ENCODE results near the gene SSH3. TPM values are rescaled to one million over a fixed set of nuclear protein-coding genes. Genes with fewer than 3 reads are reported as not detected.

SSH3 gene
- total RNA-seq, 2 experiments from 2014 or later: 15.4 to 19.0 TPM

- peaks cover 74% of the 10 kb centered on the region for H3K36me3 Mint-ChIP-seq (ENCODE audit: low read depth)
- H3K27me3 Mint-ChIP-seq: no peaks in the 10 kb centered on the region
- no peaks in the 10 kb centered on the region for H3K9me3 Mint-ChIP-seq
- DNase-seq: no peak
- CTCF ChIA-PET: interaction anchor here (2.2 kb wide), 1 partner anchor 12 kb away, joined by 11 read pairs; no protein-coding TSS in a partner anchor
- peak overlapping the region; percentile 49 for H3K27ac Mint-ChIP-seq
- H3K4me1 Mint-ChIP-seq: peaks cover 64% of the 10 kb centered on the region
- no peak overlapping the region for H3K4me3 Mint-ChIP-seq
- POLR2A ChIA-PET: interaction anchor here (1.5 to 12.9 kb wide), 3 partner anchors 10 to 34 kb away, joined by 5 to 494 read pairs (median 15); partner anchors contain the start of genes GRK2 and SSH3
Observed at GRCh38 chr11:67283481-67283963, 19.8 kb upstream of the SSH3 start.

- Mint-ChIP-seq H3K9me3 (no peaks in the 10 kb centered on the region), H3K4me3 (no peak overlapping the region), H3K27ac (peak overlapping the region; percentile 65), H3K4me1 (peaks cover 55% of the 10 kb centered on the region), H3K36me3 (ENCODE audit: low read depth) (peaks cover 69% of the 10 kb centered on the region), H3K27me3 (no peaks in the 10 kb centered on the region)
- DNase-seq: no peak
- ChIA-PET POLR2A (interaction anchor here (0.9 to 12.9 kb wide), 5 partner anchors 9 to 117 kb away, joined by 3 to 494 read pairs (median 3); partner anchors contain the start of genes GRK2 and PPP1CA), CTCF (no interaction called here)
Observed at GRCh38 chr11:67284811-67285540, 18.4 kb upstream of the SSH3 start.

- Mint-ChIP-seq H3K27ac (peak overlapping the region; percentile 99), H3K4me3 (no peak overlapping the region), H3K4me1 (peaks cover 58% of the 10 kb centered on the region), H3K36me3 (ENCODE audit: low read depth) (peaks cover 69% of the 10 kb centered on the region), H3K27me3 (no peaks in the 10 kb centered on the region), H3K9me3 (no peaks in the 10 kb centered on the region)
- CTCF ChIA-PET: interaction anchor here (3.8 kb wide), 1 partner anchor 8 kb away, joined by 32 read pairs; no protein-coding TSS in a partner anchor
- POLR2A ChIA-PET: interaction anchor here (0.9 to 12.9 kb wide), 8 partner anchors 8 to 116 kb away, joined by 3 to 494 read pairs (median 24); partner anchors contain the start of genes GRK2, PPP1CA and SSH3
- DNase-seq: no peak
Observed at GRCh38 chr11:67285541-67286498, 17.5 kb upstream of the SSH3 start.

GRCh38 chr11:67286621-67287333, 16.6 kb upstream of the SSH3 start:
- H3K36me3 Mint-ChIP-seq (ENCODE audit: low read depth): peaks cover 76% of the 10 kb centered on the region
- CTCF ChIA-PET: interaction anchor here (1.4 to 3.8 kb wide), 4 partner anchors 9 to 19 kb away, joined by 5 to 32 read pairs (median 18); partner anchors contain the start of genes GRK2 and SSH3

GRCh38 chr11:67287355-67288197, 15.8 kb upstream of the SSH3 start:
- H3K27ac Mint-ChIP-seq: peak overlapping the region; percentile 99
- H3K4me3 Mint-ChIP-seq: peak overlapping the region; percentile 74
- DNase-seq: peak; percentile 70
- peaks cover 69% of the 10 kb centered on the region for H3K4me1 Mint-ChIP-seq
- H3K9me3 Mint-ChIP-seq: no peaks in the 10 kb centered on the region
- ChIA-PET POLR2A (interaction anchor here (1.0 to 12.9 kb wide), 19 partner anchors 9 to 203 kb away, joined by 3 to 494 read pairs (median 6); partner anchors contain the start of genes GRK2, POLD4, PPP1CA and PTPRCAP), CTCF (interaction anchor here (1.0 to 4.1 kb wide), 9 partner anchors 8 to 64 kb away, joined by 3 to 32 read pairs (median 6); partner anchors contain the start of genes GRK2 and SSH3)
- no peaks in the 10 kb centered on the region for H3K27me3 Mint-ChIP-seq
- peaks cover 76% of the 10 kb centered on the region for H3K36me3 Mint-ChIP-seq (ENCODE audit: low read depth)

More at GRCh38 chr11:67286621-67287333, 16.6 kb upstream of the SSH3 start:
- Mint-ChIP-seq H3K27me3 (no peaks in the 10 kb centered on the region), H3K27ac (peak overlapping the region; percentile 99), H3K9me3 (no peaks in the 10 kb centered on the region), H3K4me1 (peaks cover 66% of the 10 kb centered on the region), H3K4me3 (peak overlapping the region; percentile 74)
- DNase-seq: peak; percentile 36
- POLR2A ChIA-PET: interaction anchor here (1.3 to 12.9 kb wide), 8 partner anchors 14 to 150 kb away, joined by 3 to 494 read pairs (median 34); partner anchors contain the start of genes GRK2, PPP1CA, PTPRCAP and SSH3

- H3K9me3 Mint-ChIP-seq: no peaks in the 10 kb centered on the region
Observed at GRCh38 chr11:67288198-67288451, 15.2 kb upstream of the SSH3 start.

GRCh38 chr11:67288452-67289225, 14.7 kb upstream of the SSH3 start:
- H3K27me3 Mint-ChIP-seq: no peaks in the 10 kb centered on the region
- H3K27ac Mint-ChIP-seq: peak overlapping the region; percentile 99
- ChIA-PET CTCF (interaction anchor here (0.9 to 4.1 kb wide), 12 partner anchors 9 to 63 kb away, joined by 3 to 32 read pairs (median 6); partner anchors contain the start of genes GRK2 and SSH3), POLR2A (interaction anchor here (0.6 to 12.9 kb wide), 24 partner anchors 8 to 202 kb away, joined by 3 to 494 read pairs (median 4); partner anchors contain the start of genes AIP, GRK2, POLD4 and PPP1CA)
- peaks cover 74% of the 10 kb centered on the region for H3K36me3 Mint-ChIP-seq (ENCODE audit: low read depth)
- peak; percentile 94 for DNase-seq
- H3K9me3 Mint-ChIP-seq: no peaks in the 10 kb centered on the region
- H3K4me1 Mint-ChIP-seq: peaks cover 76% of the 10 kb centered on the region
- H3K4me3 Mint-ChIP-seq: peak overlapping the region; percentile 74

More at GRCh38 chr11:67288198-67288451, 15.2 kb upstream of the SSH3 start:
- Mint-ChIP-seq H3K4me1 (peaks cover 74% of the 10 kb centered on the region), H3K27me3 (no peaks in the 10 kb centered on the region), H3K4me3 (peak overlapping the region; percentile 74), H3K36me3 (ENCODE audit: low read depth) (peaks cover 76% of the 10 kb centered on the region), H3K27ac (peak overlapping the region; percentile 99)
- no peak for DNase-seq
- ChIA-PET POLR2A (interaction anchor here (0.6 to 12.9 kb wide), 22 partner anchors 8 to 203 kb away, joined by 3 to 494 read pairs (median 5); partner anchors contain the start of genes GRK2, POLD4, PPP1CA and PTPRCAP), CTCF (interaction anchor here (1.0 to 4.1 kb wide), 10 partner anchors 9 to 63 kb away, joined by 3 to 32 read pairs (median 6); partner anchors contain the start of genes GRK2 and SSH3)

GRCh38 chr11:67289226-67289650, 14.1 kb upstream of the SSH3 start, which contains the start of gene ANKRD13D:
Gene ANKRD13D, plus strand, starts transcription at chr11:67289303. Its CDS starts 158 bp downstream, at chr11:67289461.
- Mint-ChIP-seq H3K9me3 (peaks cover 2% of the 10 kb centered on the region), H3K4me3 (peak within 1 kb of the TSS; percentile 94), H3K36me3 (ENCODE audit: low read depth) (peaks cover 74% of the 10 kb centered on the region), H3K27ac (peak within 1 kb of the TSS; percentile 99), H3K4me1 (peaks cover 76% of the 10 kb centered on the region), H3K27me3 (no peaks in the 10 kb centered on the region)
- POLR2A ChIA-PET: interaction anchor here (1.0 to 12.9 kb wide), 13 partner anchors 12 to 194 kb away, joined by 3 to 494 read pairs (median 8); partner anchors contain the start of genes AIP, GRK2, PTPRCAP and SSH3
- CTCF ChIA-PET: interaction anchor here (0.9 to 4.1 kb wide), 7 partner anchors 11 to 28 kb away, joined by 3 to 32 read pairs (median 16); partner anchors contain the start of gene GRK2
- DNase-seq: no peak

GRCh38 chr11:67289651-67290479, 13.5 kb upstream of the SSH3 start:
- Mint-ChIP-seq H3K4me3 (peak overlapping the region; percentile 94), H3K36me3 (ENCODE audit: low read depth) (peaks cover 74% of the 10 kb centered on the region), H3K4me1 (peaks cover 72% of the 10 kb centered on the region), H3K27ac (peak overlapping the region; percentile 87), H3K27me3 (no peaks in the 10 kb centered on the region), H3K9me3 (peaks cover 2% of the 10 kb centered on the region)
- DNase-seq: no peak
- ChIA-PET CTCF (interaction anchor here (0.9 to 4.1 kb wide), 6 partner anchors 12 to 28 kb away, joined by 3 to 32 read pairs (median 16); partner anchors contain the start of gene GRK2), POLR2A (interaction anchor here (1.2 to 12.9 kb wide), 8 partner anchors 12 to 172 kb away, joined by 3 to 494 read pairs (median 28); partner anchors contain the start of genes GRK2 and SSH3)

Measured in activated CD4-positive, alpha-beta memory T cell treated with anti-CD3 and anti-CD28 coated beads, Interleukin-2, amount 10 ng/mL, durations not matched to agents 7 days and 5 days (primary cell).